MCF 10A (cell line): ENCODE data around the gene RXRA. TPM values are rescaled to one million over a fixed set of nuclear protein-coding genes. Genes with fewer than 3 reads are reported as not detected.
A peak's percentile ranks its signal among the peaks of the same experiment; 100 is the strongest.

Experiments used
- BruUV-seq: library from RNA; stranded (reverse); fragments of 400-500 nt; replicated peaks from 2 replicates; lab custom pipeline; 2021; lab: Mats Ljungman, UMichigan
- CTCF ChIA-PET: fragments of 300-600 bp; sonication (Branson Sonifier 250); formaldehyde crosslinking; extraction: SDS; loops from one replicate; lab custom pipeline; 2021; ENCODE audit warnings: antibody characterized with exemption, inconsistent platforms; lab: Yijun Ruan, JAX
- POLR2A ChIA-PET: fragments of 300-600, 350-650 bp; sonication (Branson Sonifier 250); formaldehyde crosslinking; extraction: SDS; loops from one replicate; lab custom pipeline; 2020; ENCODE audit warnings: antibody characterized with exemption, inconsistent platforms; lab: Yijun Ruan, JAX
- DNase-seq: peaks from one replicate; pipeline ENCODE4 v3.0.0-alpha.2; 2018; ENCODE audit not compliant: unreplicated experiment
- H3K27ac Mint-ChIP-seq: one replicate; pipeline ENCODE4 v1.8.0; 2022; ENCODE audit warnings: mild to moderate bottlenecking, low read depth, mixed read lengths; ENCODE audit not compliant: unreplicated experiment
- H3K27me3 Mint-ChIP-seq: one replicate; pipeline ENCODE4 v1.8.0; 2022; ENCODE audit warnings: mixed read lengths; ENCODE audit not compliant: insufficient read depth, unreplicated experiment
- H3K36me3 Mint-ChIP-seq: one replicate; pipeline ENCODE4 v1.8.0; 2022; ENCODE audit warnings: mild to moderate bottlenecking, moderate library complexity, mixed read lengths; ENCODE audit not compliant: insufficient read depth, unreplicated experiment
- H3K4me1 Mint-ChIP-seq: one replicate; pipeline ENCODE4 v1.8.0; 2022; ENCODE audit warnings: mixed read lengths; ENCODE audit not compliant: insufficient read depth, unreplicated experiment
- H3K4me3 Mint-ChIP-seq: one replicate; pipeline ENCODE4 v1.8.0; 2022; ENCODE audit warnings: mild to moderate bottlenecking, moderate library complexity, mixed read lengths; ENCODE audit not compliant: unreplicated experiment
- H3K9me3 Mint-ChIP-seq: one replicate; pipeline ENCODE4 v1.8.0; 2022; ENCODE audit warnings: mixed read lengths; ENCODE audit not compliant: unreplicated experiment
- intact Hi-C: fragments of 100-400 bp; cut with micrococcal nuclease; formaldehyde crosslinking; loops from 2 replicates; pipeline ENCODE4 v1.14.1; 2022
- total RNA-seq: library from RNA; stranded (reverse); gene quantifications from 2 replicates; pipeline ENCODE4 v1.2.3, GENCODE V29; 2022
- TF ChIP-seq, protein P1 (sequence below): fragments of 200-600 bp; IDR thresholded peaks from one replicate; pipeline ENCODE4 v1.8.0; 2022; ENCODE audit warnings: antibody characterized with exemption, mild to moderate bottlenecking; ENCODE audit not compliant: unreplicated experiment

The RXRA gene
- total RNA-seq, 1 experiment from 2014 or later = 65.5 TPM

DNA sequence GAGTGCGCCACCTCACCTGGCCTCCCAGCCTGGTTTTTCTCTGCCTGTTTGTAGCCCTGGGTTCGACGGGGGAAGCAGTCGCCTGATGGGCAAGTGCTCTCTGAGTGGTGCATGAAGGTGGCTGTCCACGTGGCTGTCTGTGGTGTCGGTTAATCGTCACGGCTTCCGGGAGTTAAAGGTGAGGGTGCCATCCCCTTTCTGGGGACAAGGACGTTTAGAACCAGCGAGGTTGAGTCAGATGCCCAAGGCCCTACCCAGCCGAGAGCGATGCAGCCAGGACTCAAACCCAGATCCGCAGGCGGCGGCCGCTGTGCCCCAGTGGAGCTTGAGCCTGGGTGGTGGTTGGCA, 47.7 kb downstream of the RXRA start:
- CTCF ChIA-PET = interaction anchor here (0.6 to 0.7 kb wide), 2 partner anchors 91 to 94 kb away, joined by 3 read pairs; no protein-coding TSS in a partner anchor
- Mint-ChIP-seq H3K27ac (peak overlapping the region; percentile 100), H3K36me3 (no peaks in the 10 kb centered on the region), H3K4me3 (no peak overlapping the region), H3K4me1 (peaks cover 45% of the 10 kb centered on the region), H3K9me3 (no peaks in the 10 kb centered on the region), H3K27me3 (no peaks in the 10 kb centered on the region)
- DNase-seq = peak; percentile 50
- BruUV-seq = no TSS peak
- POLR2A ChIA-PET = interaction anchor here (1.2 to 2.2 kb wide), 4 partner anchors 18 to 404 kb away, joined by 3 to 10 read pairs (median 8); no protein-coding TSS in a partner anchor
- TF ChIP-seq, protein P1, sequence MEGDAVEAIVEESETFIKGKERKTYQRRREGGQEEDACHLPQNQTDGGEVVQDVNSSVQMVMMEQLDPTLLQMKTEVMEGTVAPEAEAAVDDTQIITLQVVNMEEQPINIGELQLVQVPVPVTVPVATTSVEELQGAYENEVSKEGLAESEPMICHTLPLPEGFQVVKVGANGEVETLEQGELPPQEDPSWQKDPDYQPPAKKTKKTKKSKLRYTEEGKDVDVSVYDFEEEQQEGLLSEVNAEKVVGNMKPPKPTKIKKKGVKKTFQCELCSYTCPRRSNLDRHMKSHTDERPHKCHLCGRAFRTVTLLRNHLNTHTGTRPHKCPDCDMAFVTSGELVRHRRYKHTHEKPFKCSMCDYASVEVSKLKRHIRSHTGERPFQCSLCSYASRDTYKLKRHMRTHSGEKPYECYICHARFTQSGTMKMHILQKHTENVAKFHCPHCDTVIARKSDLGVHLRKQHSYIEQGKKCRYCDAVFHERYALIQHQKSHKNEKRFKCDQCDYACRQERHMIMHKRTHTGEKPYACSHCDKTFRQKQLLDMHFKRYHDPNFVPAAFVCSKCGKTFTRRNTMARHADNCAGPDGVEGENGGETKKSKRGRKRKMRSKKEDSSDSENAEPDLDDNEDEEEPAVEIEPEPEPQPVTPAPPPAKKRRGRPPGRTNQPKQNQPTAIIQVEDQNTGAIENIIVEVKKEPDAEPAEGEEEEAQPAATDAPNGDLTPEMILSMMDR = no peak
- intact Hi-C loops = no loop called here

DNA sequence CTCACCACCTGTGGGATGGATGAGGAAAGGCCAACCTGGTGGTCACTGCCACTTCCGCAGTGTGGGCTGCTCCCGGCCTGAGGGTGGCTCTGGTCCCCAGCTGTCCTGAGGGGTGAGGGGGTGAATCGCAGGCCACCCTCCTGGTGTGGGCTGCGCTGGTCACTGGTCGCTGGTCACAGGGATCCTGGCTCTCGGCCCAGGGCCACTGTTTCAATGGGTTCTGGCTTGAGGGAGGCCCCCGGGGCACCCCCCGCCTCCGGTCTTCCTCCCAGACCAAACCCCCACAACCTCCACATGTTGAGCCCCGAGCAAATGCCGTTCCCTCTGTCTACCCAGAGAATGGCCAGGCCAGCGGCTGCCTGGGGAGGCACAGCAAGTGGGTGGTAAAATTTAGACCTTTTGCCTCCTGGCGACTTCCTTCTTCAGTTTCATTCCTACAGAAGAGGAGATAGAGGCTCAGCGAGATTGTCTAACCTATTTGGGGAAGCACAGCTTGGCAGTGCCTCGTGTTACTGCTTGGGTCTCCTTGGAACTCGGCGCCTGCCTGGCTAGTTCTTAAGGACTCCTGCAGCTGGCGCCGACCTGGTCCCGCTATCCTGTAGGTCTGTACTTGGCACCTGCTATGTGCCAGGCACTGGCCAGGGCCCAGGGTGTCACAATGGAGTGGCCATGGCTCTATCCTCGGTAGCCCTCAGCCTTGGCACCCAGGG, 48.2 kb downstream of the RXRA start:
- ChIA-PET POLR2A (interaction anchor here (1.1 to 6.3 kb wide), 9 partner anchors 8 to 403 kb away, joined by 3 to 35 read pairs (median 7); no protein-coding TSS in a partner anchor), CTCF (interaction anchor here (0.6 to 0.7 kb wide), 2 partner anchors 92 to 95 kb away, joined by 3 read pairs; no protein-coding TSS in a partner anchor)
- Mint-ChIP-seq H3K27ac (peak overlapping the region; percentile 100), H3K27me3 (no peaks in the 10 kb centered on the region), H3K9me3 (no peaks in the 10 kb centered on the region), H3K4me1 (peaks cover 49% of the 10 kb centered on the region), H3K4me3 (peak overlapping the region; percentile 57), H3K36me3 (no peaks in the 10 kb centered on the region)
- no TSS peak for BruUV-seq
- TF ChIP-seq, protein P1 = no peak
- DNase-seq = peak; percentile 67
- intact Hi-C loops = loop anchor here (5.0 kb wide), 1 partner anchor 58 kb away; no protein-coding TSS in a partner anchor

DNA sequence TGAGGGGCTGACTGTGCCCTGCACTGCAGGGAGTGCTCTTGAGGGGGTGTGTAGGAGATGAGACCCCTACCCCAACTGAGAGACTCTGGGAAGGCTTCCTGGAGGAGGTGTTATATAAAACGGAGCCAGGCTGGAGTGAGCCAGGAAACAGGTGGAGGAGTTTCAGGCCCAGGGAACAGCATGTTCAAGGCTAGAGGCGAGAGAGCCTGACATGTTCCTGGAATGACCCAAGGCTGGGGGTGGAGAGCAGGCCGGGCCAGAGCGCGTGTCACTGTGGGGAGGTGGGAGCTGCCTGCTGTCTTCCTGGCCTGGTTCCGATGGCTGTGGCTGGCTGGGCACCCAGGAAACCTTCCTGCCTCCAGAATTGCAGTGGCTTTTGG, 48.7 kb downstream of the RXRA start:
- CTCF ChIA-PET = interaction anchor here (0.8 kb wide), 1 partner anchor 279 kb away, joined by 3 read pairs; no protein-coding TSS in a partner anchor
- peak; percentile 80 for DNase-seq
- no peaks in the 10 kb centered on the region for H3K27me3 Mint-ChIP-seq
- intact Hi-C loops = loop anchor here (5.0 kb wide), 1 partner anchor 57 kb away; no protein-coding TSS in a partner anchor
- no TSS peak for BruUV-seq
- no peaks in the 10 kb centered on the region for H3K36me3 Mint-ChIP-seq
- POLR2A ChIA-PET = interaction anchor here (0.8 to 6.3 kb wide), 10 partner anchors 9 to 403 kb away, joined by 3 to 35 read pairs (median 4); no protein-coding TSS in a partner anchor
- H3K4me1 Mint-ChIP-seq = peaks cover 49% of the 10 kb centered on the region
- no peaks in the 10 kb centered on the region for H3K9me3 Mint-ChIP-seq
- TF ChIP-seq, protein P1 = no peak
- peak overlapping the region; percentile 57 for H3K4me3 Mint-ChIP-seq
- peak overlapping the region; percentile 100 for H3K27ac Mint-ChIP-seq
